HepG2 (cell line): Measurements from ENCODE around the gene BIRC7. TPM values are rescaled to one million over a fixed set of nuclear protein-coding genes. Genes with fewer than 3 reads are reported as not detected.
A peak's percentile ranks its signal among the peaks of the same experiment; 100 is the strongest.

Experiments
- ATAD3A ChIP-seq: sonication (generic); formaldehyde crosslinking; IDR thresholded peaks from 2 replicates; pipeline ENCODE4 v1.4.0; 2020; ENCODE audit warnings: missing genetic modification reagents
- ATF3 ChIP-seq: sonication (generic); formaldehyde crosslinking; IDR thresholded peaks from 2 replicates; pipeline ENCODE4 v1.4.0; 2020; ENCODE audit warnings: missing genetic modification reagents
- BRD4 ChIP-seq: sonication (generic); formaldehyde crosslinking; IDR thresholded peaks from 2 replicates; pipeline ENCODE4 v1.4.0; 2020; ENCODE audit warnings: missing genetic modification reagents
- CC2D1A ChIP-seq: sonication (generic); formaldehyde crosslinking; IDR thresholded peaks from 2 replicates; pipeline ENCODE4 v1.8.1; 2023; ENCODE audit warnings: mild to moderate bottlenecking, missing genetic modification reagents
- DMAP1 ChIP-seq: IDR thresholded peaks from 2 replicates; pipeline ENCODE4 v1.6.1; 2016
- EP300 ChIP-seq, 3 experiments: sonication (generic) in 1 of 3; formaldehyde crosslinking in 1 of 3; IDR thresholded peaks; 2 replicates each; pipeline versions ENCODE4 v1.5.1 to v1.6.1; 2011 to 2020; ENCODE audit warnings: low read depth in 2 of 3, low read length in 2 of 3, borderline replicate concordance in 1 of 3, improper control_type of control experiment in 1 of 3, mild to moderate bottlenecking in 1 of 3, missing genetic modification reagents in 1 of 3, moderate library complexity in 1 of 3
- EZH2 ChIP-seq: conservative IDR thresholded peaks from 2 replicates; pipeline ENCODE4 v1.6.1; 2012; ENCODE audit warnings: mild to moderate bottlenecking, low read depth, low read length, moderate library complexity
- JUND ChIP-seq: sonication (generic); formaldehyde crosslinking; IDR thresholded peaks from 2 replicates; pipeline ENCODE4 v1.8.0; 2022; ENCODE audit warnings: mild to moderate bottlenecking, missing genetic modification reagents
- KDM6A ChIP-seq: IDR thresholded peaks from 2 replicates; pipeline ENCODE4 v1.6.1; 2016; ENCODE audit warnings: low read depth
- MAZ ChIP-seq, 2 experiments: sonication (generic) in 1 of 2; formaldehyde crosslinking in 1 of 2; IDR thresholded peaks; 2 replicates each; pipeline versions ENCODE4 v1.5.0 to v1.6.1; 2012 to 2020; ENCODE audit warnings: low read depth in 2 of 2, mild to moderate bottlenecking in 2 of 2, borderline replicate concordance in 1 of 2, improper control_type of control experiment in 1 of 2, low read length in 1 of 2, missing genetic modification reagents in 1 of 2, moderate library complexity in 1 of 2
- REL ChIP-seq: sonication (generic); formaldehyde crosslinking; conservative IDR thresholded peaks from 2 replicates; pipeline ENCODE4 v1.8.0; 2022; ENCODE audit warnings: mild to moderate bottlenecking, missing genetic modification reagents, moderate library complexity
- REXO4 ChIP-seq: sonication (generic); formaldehyde crosslinking; IDR thresholded peaks from 2 replicates; pipeline ENCODE4 v1.8.0; 2022; ENCODE audit warnings: missing genetic modification reagents, mild to moderate bottlenecking, borderline replicate concordance
- SALL1 ChIP-seq: sonication (generic); formaldehyde crosslinking; IDR thresholded peaks from 2 replicates; pipeline ENCODE4 v1.8.0; 2022; ENCODE audit warnings: mild to moderate bottlenecking, missing genetic modification reagents
- SOX13 ChIP-seq, 3 experiments: fragments of 450-650 bp in 1 of 3; sonication (generic) in 1 of 3; formaldehyde crosslinking in 1 of 3; IDR thresholded peaks in 2 of 3; conservative IDR thresholded peaks in 1 of 3; 2 replicates each; pipeline versions ENCODE4 v1.5.0 to v1.6.1; 2016 to 2020; ENCODE audit warnings: antibody characterized with exemption in 1 of 3, mild to moderate bottlenecking in 1 of 3, missing compliant biosample characterization in 1 of 3, missing genetic modification reagents in 1 of 3, moderate library complexity in 1 of 3
- ZBTB20 ChIP-seq: sonication (generic); formaldehyde crosslinking; IDR thresholded peaks from 2 replicates; pipeline ENCODE4 v1.8.1; 2023; ENCODE audit warnings: missing genetic modification reagents, low read depth, mild to moderate bottlenecking, borderline replicate concordance
- ZNF280D ChIP-seq: sonication (generic); formaldehyde crosslinking; IDR thresholded peaks from 2 replicates; pipeline ENCODE4 v1.5.1; 2020; ENCODE audit warnings: mild to moderate bottlenecking, missing genetic modification reagents
- ZNF326 ChIP-seq: sonication (generic); formaldehyde crosslinking; IDR thresholded peaks from 2 replicates; pipeline ENCODE4 v1.4.0; 2020; ENCODE audit warnings: missing genetic modification reagents, borderline replicate concordance
- ZNF496 ChIP-seq: sonication (generic); formaldehyde crosslinking; IDR thresholded peaks from 2 replicates; pipeline ENCODE4 v1.8.1; 2023; ENCODE audit warnings: mild to moderate bottlenecking, moderate library complexity, missing genetic modification reagents; ENCODE audit not compliant: insufficient replicate concordance
- ZNF570 ChIP-seq: sonication (generic); formaldehyde crosslinking; IDR thresholded peaks from 2 replicates; pipeline ENCODE4 v1.4.0; 2020; ENCODE audit warnings: mild to moderate bottlenecking, missing genetic modification reagents, borderline replicate concordance
- ZNF572 ChIP-seq: sonication (generic); formaldehyde crosslinking; IDR thresholded peaks from 2 replicates; pipeline ENCODE4 v1.5.1; 2020; ENCODE audit warnings: mild to moderate bottlenecking, missing genetic modification reagents
- ZNF766 ChIP-seq: sonication (generic); formaldehyde crosslinking; IDR thresholded peaks from 2 replicates; pipeline ENCODE4 v1.5.0; 2020; ENCODE audit warnings: missing genetic modification reagents, borderline replicate concordance
- ZSCAN12 ChIP-seq: sonication (generic); formaldehyde crosslinking; IDR thresholded peaks from 2 replicates; pipeline ENCODE4 v1.9.0; 2021; ENCODE audit warnings: mild to moderate bottlenecking, missing genetic modification reagents
- polyA plus RNA-seq, 8 experiments: library from polyadenylated mRNA; depleted of rRNA in 3 of 8; stranded (reverse) in 7 of 8; unstranded in 1 of 8; fragments of >200 nt; fragmentation: Illumina TruSeq in 4 of 8; extraction: Trizol in 4 of 8; gene quantifications; 2 replicates each; pipeline versions ENCODE4 v1.2.1 to v1.2.3, GENCODE V29; 2011 to 2016; ENCODE audit warnings: low read depth in 4 of 8, missing spikeins in 1 of 8, mixed read lengths in 1 of 8; ENCODE audit not compliant: insufficient read depth in 1 of 8
- total RNA-seq, 5 experiments: library from RNA; depleted of rRNA; stranded (reverse); fragments of >200 nt; fragmentation: Illumina TruSeq; extraction: Trizol; gene quantifications; 2 replicates each; pipeline ENCODE4 v1.2.3, GENCODE V29; 2016; ENCODE audit warnings: low read depth in 1 of 5
- TF ChIP-seq, protein P1 (sequence below): sonication (generic); formaldehyde crosslinking; IDR thresholded peaks from 2 replicates; pipeline ENCODE4 v1.4.0; 2020; ENCODE audit warnings: missing genetic modification reagents

The BIRC7 gene
- total and polyA plus RNA-seq, 2 of the 13 experiments (the other 11 are each of a cell fraction or from before 2014, with no cell fraction given), result 0.27 to 5.1 TPM

DNA sequence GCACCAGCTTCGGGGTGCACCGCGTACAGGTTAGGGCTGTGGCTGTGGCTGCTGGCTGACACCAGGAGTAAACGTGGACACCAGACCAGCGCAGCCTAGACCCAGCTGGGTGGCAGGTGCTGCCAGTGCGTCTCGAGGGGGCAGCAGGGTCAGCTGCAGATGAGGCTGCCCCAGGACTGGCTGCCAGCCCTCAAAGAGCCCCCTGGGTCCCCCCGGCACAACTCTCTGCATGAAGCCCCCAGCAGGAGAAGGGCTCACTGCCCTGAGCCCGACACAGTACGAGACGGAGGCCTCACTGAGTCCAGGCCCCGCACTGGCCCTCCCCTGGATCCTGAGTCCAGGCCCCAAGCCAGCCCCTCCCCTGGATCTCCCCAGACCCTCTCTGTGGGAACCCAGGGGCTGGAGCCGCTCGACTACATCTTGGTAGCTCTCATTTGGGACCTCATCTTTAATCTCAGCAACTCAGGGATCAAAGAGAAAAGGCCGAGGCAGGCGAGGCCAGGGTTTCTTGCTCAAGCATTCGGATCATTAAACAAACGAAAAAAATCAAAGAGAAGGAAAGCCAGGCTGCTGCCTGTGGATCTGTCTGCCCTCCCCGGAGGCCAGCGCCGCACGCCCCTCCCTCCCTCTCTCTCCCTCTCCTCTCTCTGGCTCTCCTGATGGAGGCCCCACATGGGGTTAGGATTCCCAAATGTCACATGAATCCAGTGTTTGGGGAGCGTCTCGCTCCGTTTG lies 25.5 kb downstream of the BIRC7 start (continued):
- TF ChIP-seq ZNF280D (CRISPR knock-in tag), result 0 out of 2 replicates have a peak, but pooled peaks have one; percentile 18
- TF ChIP-seq REL (CRISPR knock-in tag), result no peak
- TF ChIP-seq CC2D1A, result no peak
- TF ChIP-seq ZSCAN12 (CRISPR knock-in tag), result no peak
- no peak for TF ChIP-seq ZNF326 (CRISPR knock-in tag)
- 0 out of 2 replicates have a peak, but pooled peaks have one; percentile 53 for TF ChIP-seq ZNF572
- TF ChIP-seq ATAD3A, result no peak
- TF ChIP-seq DMAP1, result peak; percentile 45; the same call in 1 of the 2 replicates
- no peak for TF ChIP-seq ATF3 (CRISPR knock-in tag)
- no peak for TF ChIP-seq ZBTB20
- no peak for TF ChIP-seq MAZ (IDR thresholded peaks at IDR 0.05; ENCODE audit: borderline replicate concordance, low read depth, low read length)
- 0 out of 2 replicates have a peak, but pooled peaks have one; percentile 29 for TF ChIP-seq MAZ (CRISPR knock-in tag; IDR thresholded peaks at IDR 0.05; ENCODE audit: low read depth)
- TF ChIP-seq SOX13 (IDR thresholded peaks at IDR 0.05), result no peak
- 0 out of 4 replicates have a peak, but pooled peaks of 1 of the 2 experiments have one; percentile 30 for TF ChIP-seq SOX13 (CRISPR knock-in tag; conservative IDR thresholded peaks at IDR 0.05 in 1 of 2, IDR thresholded peaks at IDR 0.05 in 1 of 2)
- no peak for TF ChIP-seq ZNF496 (CRISPR knock-in tag)
- no peak for TF ChIP-seq BRD4 (CRISPR knock-in tag)
- no peak for TF ChIP-seq ZNF570 (CRISPR knock-in tag)
- no peak for TF ChIP-seq KDM6A (CRISPR knock-in tag)
- peak; percentile 61; the same call in 1 of the 2 replicates for TF ChIP-seq ZNF766
- TF ChIP-seq EZH2, result peak; percentile 85
- 0 out of 2 replicates have a peak, but pooled peaks have one; percentile 24 for TF ChIP-seq JUND
- peak; percentile 57; the same call in 1 of the 2 replicates for TF ChIP-seq SALL1 (CRISPR knock-in tag)
- no peak for TF ChIP-seq REXO4 (CRISPR knock-in tag)
- TF ChIP-seq, protein P1, sequence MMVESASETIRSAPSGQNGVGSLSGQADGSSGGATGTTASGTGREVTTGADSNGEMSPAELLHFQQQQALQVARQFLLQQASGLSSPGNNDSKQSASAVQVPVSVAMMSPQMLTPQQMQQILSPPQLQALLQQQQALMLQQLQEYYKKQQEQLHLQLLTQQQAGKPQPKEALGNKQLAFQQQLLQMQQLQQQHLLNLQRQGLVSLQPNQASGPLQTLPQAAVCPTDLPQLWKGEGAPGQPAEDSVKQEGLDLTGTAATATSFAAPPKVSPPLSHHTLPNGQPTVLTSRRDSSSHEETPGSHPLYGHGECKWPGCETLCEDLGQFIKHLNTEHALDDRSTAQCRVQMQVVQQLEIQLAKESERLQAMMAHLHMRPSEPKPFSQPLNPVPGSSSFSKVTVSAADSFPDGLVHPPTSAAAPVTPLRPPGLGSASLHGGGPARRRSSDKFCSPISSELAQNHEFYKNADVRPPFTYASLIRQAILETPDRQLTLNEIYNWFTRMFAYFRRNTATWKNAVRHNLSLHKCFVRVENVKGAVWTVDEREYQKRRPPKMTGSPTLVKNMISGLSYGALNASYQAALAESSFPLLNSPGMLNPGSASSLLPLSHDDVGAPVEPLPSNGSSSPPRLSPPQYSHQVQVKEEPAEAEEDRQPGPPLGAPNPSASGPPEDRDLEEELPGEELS (CRISPR knock-in tag), result no peak
- TF ChIP-seq EP300 (IDR thresholded peaks at IDR 0.05; ENCODE audit: low read depth in 2 of 2, low read length in 2 of 2), result peak in 1 of 2 experiments; percentile 36; a peak in 1 of 4 replicates
- no peak for TF ChIP-seq EP300 (CRISPR knock-in tag; IDR thresholded peaks at IDR 0.05; ENCODE audit: borderline replicate concordance)
